ENCODE measurements around the gene MSTN.

DNA sequence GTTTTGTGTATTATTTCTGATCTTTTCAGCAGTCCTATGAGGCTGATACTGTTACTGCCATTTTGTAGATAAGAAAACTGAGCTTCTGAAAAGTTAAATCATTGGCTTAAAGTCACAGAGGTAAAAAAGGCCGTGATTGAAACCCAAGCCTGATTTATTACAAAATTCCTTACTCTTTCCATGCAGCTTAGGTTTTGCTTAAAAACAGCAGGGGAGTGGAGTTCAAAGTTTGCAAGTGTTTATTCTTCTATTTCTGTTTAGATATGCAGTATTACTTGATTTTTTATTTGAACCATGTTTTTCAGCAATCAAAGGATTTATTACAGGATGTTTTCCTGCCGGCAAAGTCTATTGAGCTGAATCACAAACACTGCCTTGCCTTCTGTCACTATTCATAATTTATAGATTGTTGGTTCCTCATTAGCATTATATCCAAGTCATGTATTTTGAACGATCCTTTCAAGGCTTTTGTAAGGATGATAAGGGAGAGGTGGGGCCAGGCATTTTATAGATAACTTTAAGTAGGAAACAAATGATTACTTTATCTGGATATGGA, 31.9 kb upstream of the MSTN start:
- TF ChIP-seq, protein P1, sequence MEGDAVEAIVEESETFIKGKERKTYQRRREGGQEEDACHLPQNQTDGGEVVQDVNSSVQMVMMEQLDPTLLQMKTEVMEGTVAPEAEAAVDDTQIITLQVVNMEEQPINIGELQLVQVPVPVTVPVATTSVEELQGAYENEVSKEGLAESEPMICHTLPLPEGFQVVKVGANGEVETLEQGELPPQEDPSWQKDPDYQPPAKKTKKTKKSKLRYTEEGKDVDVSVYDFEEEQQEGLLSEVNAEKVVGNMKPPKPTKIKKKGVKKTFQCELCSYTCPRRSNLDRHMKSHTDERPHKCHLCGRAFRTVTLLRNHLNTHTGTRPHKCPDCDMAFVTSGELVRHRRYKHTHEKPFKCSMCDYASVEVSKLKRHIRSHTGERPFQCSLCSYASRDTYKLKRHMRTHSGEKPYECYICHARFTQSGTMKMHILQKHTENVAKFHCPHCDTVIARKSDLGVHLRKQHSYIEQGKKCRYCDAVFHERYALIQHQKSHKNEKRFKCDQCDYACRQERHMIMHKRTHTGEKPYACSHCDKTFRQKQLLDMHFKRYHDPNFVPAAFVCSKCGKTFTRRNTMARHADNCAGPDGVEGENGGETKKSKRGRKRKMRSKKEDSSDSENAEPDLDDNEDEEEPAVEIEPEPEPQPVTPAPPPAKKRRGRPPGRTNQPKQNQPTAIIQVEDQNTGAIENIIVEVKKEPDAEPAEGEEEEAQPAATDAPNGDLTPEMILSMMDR (IDR thresholded peaks at IDR 0.05), result no peak
- no peak for TF ChIP-seq POLR2AphosphoS5 (IDR thresholded peaks at IDR 0.05)

Data from prostate gland (tissue), 2 donors.